GM12878 (cell line): Measurements from ENCODE around the gene CAMP. TPM values are rescaled to one million over a fixed set of nuclear protein-coding genes. Genes with fewer than 3 reads are reported as not detected.

ENCODE experiments used
- ATAC-seq: fragments of 200-7000 bp; cut with Tn5 transposase; 3 replicates; pipeline ENCODE4 v1.9.1; 2020; ENCODE audit warnings: mild to moderate bottlenecking, moderate library complexity
- BruUV-seq: library from RNA; stranded (reverse); fragments of 400-500 nt; replicated peaks from 2 replicates; lab custom pipeline; 2021; lab: Mats Ljungman, UMichigan
- CTCF ChIA-PET: fragments of 300-600 bp; sonication (Branson Sonifier 250); formaldehyde crosslinking; extraction: SDS; loops from one replicate; lab custom pipeline; 2021; ENCODE audit warnings: inconsistent platforms; lab: Yijun Ruan, JAX
- POLR2A ChIA-PET: fragments of 350-600 bp; formaldehyde crosslinking; extraction: SDS; loops from one replicate; lab custom pipeline; 2021; ENCODE audit warnings: inconsistent platforms; lab: Charles Lee
- RAD21 ChIA-PET: fragments of 300-600 bp; sonication (Branson Sonifier 250); formaldehyde crosslinking; loops from one replicate; lab custom pipeline; 2023; ENCODE audit warnings: antibody characterized with exemption; ENCODE audit not compliant: unreplicated experiment; lab: Charles Lee
- SMC1A ChIA-PET: fragments of 300-600 bp; sonication (Branson Sonifier 250); formaldehyde crosslinking; loops from one replicate; lab custom pipeline; 2023; ENCODE audit not compliant: unreplicated experiment, uncharacterized antibody; lab: Charles Lee
- DNase-seq: peaks from one replicate; pipeline ENCODE4 v3.0.0-alpha.2; 2011; ENCODE audit warnings: low read depth, low spot score
- FAIRE-seq: peaks from 3 replicates; lab custom pipeline; 2011; peaks lifted over from hg19 to GRCh38; lab: Jason Lieb, UNC
- H2AFZ ChIP-seq: 2 replicates; pipeline ENCODE4 v1.6.0; 2011; ENCODE audit warnings: low read depth, low read length, control low read depth; ENCODE audit not compliant: control insufficient read depth
- H3K27ac ChIP-seq: 2 replicates; pipeline ENCODE4 v1.5.1; 2011; ENCODE audit warnings: control low read depth; ENCODE audit not compliant: control insufficient read depth, insufficient read depth
- H3K27me3 ChIP-seq, 2 experiments: replicated peaks in 1 of 2; 2 replicates each; pipeline versions ENCODE4 v1.6.0 to v1.6.1; 2011; ENCODE audit warnings: low read length in 1 of 2; ENCODE audit not compliant: control insufficient read depth in 2 of 2, insufficient read depth in 2 of 2
- H3K36me3 ChIP-seq, 2 experiments: 2 replicates each; pipeline ENCODE4 v1.5.1; 2011; ENCODE audit warnings: low read length in 1 of 2; ENCODE audit not compliant: control insufficient read depth in 2 of 2, insufficient read depth in 2 of 2
- H3K4me1 ChIP-seq: 2 replicates; pipeline ENCODE4 v1.6.1; 2011; ENCODE audit warnings: mild to moderate bottlenecking, low read length, moderate library complexity, mixed read lengths; ENCODE audit not compliant: control insufficient read depth, insufficient read depth
- H3K4me2 ChIP-seq: 2 replicates; pipeline ENCODE4 v1.6.0; 2011; ENCODE audit warnings: control low read depth; ENCODE audit not compliant: control insufficient read depth, insufficient read depth
- H3K4me3 ChIP-seq: fragments of 200-600 bp; sonication (generic); 2 replicates; pipeline ENCODE4 v1.5.1; 2016
- H3K79me2 ChIP-seq: 2 replicates; pipeline ENCODE4 v1.6.0; 2011; ENCODE audit warnings: low read length; ENCODE audit not compliant: control insufficient read depth, insufficient read depth
- H3K9ac ChIP-seq: 2 replicates; pipeline ENCODE4 v1.8.0; 2011; ENCODE audit warnings: low read length, control low read depth, mixed read lengths; ENCODE audit not compliant: control insufficient read depth, insufficient read depth
- H3K9me3 ChIP-seq: replicated peaks from 3 replicates; pipeline ENCODE4 v1.5.1; 2011; ENCODE audit warnings: mild to moderate bottlenecking, low read length; ENCODE audit not compliant: control insufficient read depth, insufficient read depth
- H4K20me1 ChIP-seq: 2 replicates; pipeline ENCODE4 v1.6.0; 2011; ENCODE audit not compliant: control insufficient read depth, insufficient read depth
- BACH1 ChIP-seq: fragments of 450-650 bp; IDR thresholded peaks from 2 replicates; pipeline ENCODE4 v1.6.1; 2017; ENCODE audit warnings: mild to moderate bottlenecking, borderline replicate concordance
- ETV6 ChIP-seq, 2 experiments: fragments of 450-650 bp in 1 of 2; IDR thresholded peaks in 1 of 2; conservative IDR thresholded peaks in 1 of 2; 2 replicates each; pipeline ENCODE4 v1.6.1; 2014; ENCODE audit warnings: antibody characterized with exemption in 1 of 2, borderline replicate concordance in 1 of 2, low read depth in 1 of 2, mild to moderate bottlenecking in 1 of 2, moderate library complexity in 1 of 2
- HDGF ChIP-seq: fragments of 450-650 bp; IDR thresholded peaks from 2 replicates; pipeline ENCODE4 v1.6.1; 2016; ENCODE audit warnings: antibody characterized with exemption
- KAT2A ChIP-seq: conservative IDR thresholded peaks from 2 replicates; pipeline ENCODE4 v1.6.1; 2011; ENCODE audit warnings: low read depth, low read length; ENCODE audit not compliant: control insufficient read depth
- NFXL1 ChIP-seq: fragments of 450-650 bp; IDR thresholded peaks from 2 replicates; pipeline ENCODE4 v1.6.1; 2017; ENCODE audit warnings: antibody characterized with exemption, mild to moderate bottlenecking, borderline replicate concordance
- NFYA ChIP-seq: IDR thresholded peaks from 2 replicates; pipeline ENCODE4 v1.6.1; 2011; ENCODE audit warnings: low read depth, mild to moderate bottlenecking, low read length, improper control_type of control experiment, borderline replicate concordance
- NRF1 ChIP-seq: conservative IDR thresholded peaks from 2 replicates; pipeline ENCODE4 v1.6.1; 2011; ENCODE audit warnings: mild to moderate bottlenecking, low read depth, low read length, improper control_type of control experiment
- PAX5 ChIP-seq: IDR thresholded peaks from 2 replicates; pipeline ENCODE4 v1.6.1; 2011; ENCODE audit warnings: low read depth, low read length, borderline replicate concordance
- RBBP5 ChIP-seq: fragments of 200-600 bp; sonication (generic); conservative IDR thresholded peaks from 2 replicates; pipeline ENCODE4 v1.6.1; 2016
- SIX5 ChIP-seq: IDR thresholded peaks from 2 replicates; pipeline ENCODE4 v1.6.1; 2011; ENCODE audit warnings: mild to moderate bottlenecking, low read depth, low read length, moderate library complexity; ENCODE audit not compliant: severe bottlenecking
- STAT3 ChIP-seq: IDR thresholded peaks from 2 replicates; pipeline ENCODE4 v1.6.1; 2011; ENCODE audit warnings: low read depth, low read length, improper control_type of control experiment
- WGBS: methylation state at CpG from one replicate; pipeline ENCODE4 v1.1.6; 2016; ENCODE audit warnings: low lambda C conversion rate; ENCODE audit not compliant: insufficient replicate concordance, insufficient coverage; ENCODE audit errors: missing lambda C conversion rate; 5-methylcytosine and 5-hydroxymethylcytosine counted together
- in situ Hi-C: fragments of 300-500 bp; cut with MboI; formaldehyde crosslinking; loops from 9 replicates; pipeline ENCODE4 v1.14.3; 2018; ENCODE audit warnings: mixed read lengths
- intact Hi-C: fragments of 100-400 bp; cut with micrococcal nuclease; formaldehyde crosslinking; loops from one replicate; pipeline ENCODE4 v1.14.2; 2022; ENCODE audit not compliant: unreplicated experiment
- polyA plus RNA-seq, 11 experiments: library from polyadenylated mRNA; depleted of rRNA in 4 of 11; unstranded in 6 of 11; stranded (reverse) in 5 of 11; fragments of >200 nt; fragmentation: Nextera tagmentation in 4 of 11; fragmentation: Illumina TruSeq in 1 of 11; extraction: Ambion mirVana in 4 of 11; extraction: Trizol in 1 of 11; gene quantifications; 1 replicate in 1 of 11; 2 replicates in 10 of 11; pipeline versions ENCODE4 v1.2.1 to v1.2.3, GENCODE V29; 2011 to 2016; ENCODE audit warnings: inconsistent platforms in 2 of 11, missing spikeins in 2 of 11, low read depth in 1 of 11
- total RNA-seq, 4 experiments: library from RNA; depleted of rRNA in 3 of 4; stranded (reverse); fragments of >200 nt in 3 of 4; fragmentation: Illumina TruSeq in 1 of 4; extraction: Trizol in 1 of 4; gene quantifications; 2 replicates each; pipeline versions ENCODE4 v1.2.1 to v1.2.3, GENCODE V29; 2013 to 2021
- TF ChIP-seq, protein P1 (sequence below): IDR thresholded peaks from 2 replicates; pipeline ENCODE4 v1.6.1; 2012; ENCODE audit warnings: low read depth, low read length, improper control_type of control experiment
- TF ChIP-seq, protein P2 (sequence below): IDR thresholded peaks from 2 replicates; pipeline ENCODE4 v1.6.1; 2012; ENCODE audit warnings: low read depth, low read length, improper control_type of control experiment
- TF ChIP-seq, protein P3 (sequence below): IDR thresholded peaks from 2 replicates; pipeline ENCODE4 v1.6.1; 2012; ENCODE audit warnings: low read length, inconsistent platforms
- TF ChIP-seq, protein P4 (sequence below): fragments of 450-650 bp; IDR thresholded peaks from 2 replicates; pipeline ENCODE4 v1.6.1; 2017; ENCODE audit warnings: mild to moderate bottlenecking, moderate library complexity

The CAMP gene
- total and polyA plus RNA-seq, 10 of the 15 experiments (the other 5 are each of a cell fraction or from before 2014, with no cell fraction given) = 0.76 to 34.3 (median 7.6) TPM

DNA sequence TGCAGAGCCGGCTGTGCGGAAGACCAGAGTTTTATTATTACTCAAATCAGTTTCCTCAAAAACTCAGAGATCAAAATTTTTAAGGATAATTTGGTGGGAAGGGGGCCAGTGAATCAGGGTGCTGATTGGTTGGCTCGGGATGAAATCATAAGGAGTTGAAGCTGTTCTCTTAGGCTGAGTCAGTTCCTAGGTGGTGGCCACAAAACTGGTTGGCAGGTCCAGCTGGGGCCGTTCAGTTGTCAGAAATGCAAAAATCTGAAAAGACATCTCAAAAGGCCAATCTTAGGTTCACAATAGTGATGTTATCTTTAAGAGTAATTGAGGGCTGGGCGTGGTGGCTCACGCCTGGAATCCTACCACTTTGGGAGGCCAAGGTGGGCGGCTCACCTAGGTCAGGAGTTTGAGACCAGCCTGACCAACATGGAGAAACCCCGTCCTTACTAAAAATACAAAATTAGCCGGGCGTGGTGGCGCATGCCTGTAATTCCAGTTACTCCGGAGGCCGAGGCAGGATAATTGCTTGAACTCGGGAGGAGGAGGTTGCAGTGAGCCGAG is 15.3 kb downstream of the CAMP start:
- in situ Hi-C loops (no loop called here), intact Hi-C loops (no loop called here)
- BruUV-seq = no TSS peak
- ChIA-PET SMC1A (interaction anchor here (1.6 to 1.7 kb wide), 2 partner anchors 31 to 198 kb away, joined by 4 to 7 read pairs; no protein-coding TSS in a partner anchor), RAD21 (interaction anchor here (0.7 kb wide), 1 partner anchor 22 kb away, joined by 3 read pairs; no protein-coding TSS in a partner anchor), CTCF (interaction anchor here (16.5 kb wide), 1 partner anchor 197 kb away, joined by 267 read pairs; no protein-coding TSS in a partner anchor), POLR2A (interaction anchor here (0.6 to 0.7 kb wide), 2 partner anchors 69 to 152 kb away, joined by 3 to 5 read pairs; no protein-coding TSS in a partner anchor)
- Histone ChIP-seq H2AFZ (no peak overlapping the region), H3K79me2 (peaks cover 23% of the 10 kb centered on the region), H3K27ac (no peak overlapping the region), H3K4me1 (peaks cover 6% of the 10 kb centered on the region; the same call in 1 of the 2 replicates), H3K9ac (no peak overlapping the region), H4K20me1 (no peaks in the 10 kb centered on the region), H3K27me3 (no peaks in the 10 kb centered on the region), H3K9me3 (no peaks in the 10 kb centered on the region), H3K4me3 (no peak overlapping the region), H3K36me3 (no peaks in the 10 kb centered on the region), H3K4me2 (no peak overlapping the region)
- DNase-seq = no peak
- no peak for ATAC-seq
- no peak for FAIRE-seq
- WGBS = 76% methylated on average over 14 of the region's 15 CpGs
- TF ChIP-seq PAX5 = no peak
- TF ChIP-seq NFXL1 = no peak
- TF ChIP-seq, protein P1, sequence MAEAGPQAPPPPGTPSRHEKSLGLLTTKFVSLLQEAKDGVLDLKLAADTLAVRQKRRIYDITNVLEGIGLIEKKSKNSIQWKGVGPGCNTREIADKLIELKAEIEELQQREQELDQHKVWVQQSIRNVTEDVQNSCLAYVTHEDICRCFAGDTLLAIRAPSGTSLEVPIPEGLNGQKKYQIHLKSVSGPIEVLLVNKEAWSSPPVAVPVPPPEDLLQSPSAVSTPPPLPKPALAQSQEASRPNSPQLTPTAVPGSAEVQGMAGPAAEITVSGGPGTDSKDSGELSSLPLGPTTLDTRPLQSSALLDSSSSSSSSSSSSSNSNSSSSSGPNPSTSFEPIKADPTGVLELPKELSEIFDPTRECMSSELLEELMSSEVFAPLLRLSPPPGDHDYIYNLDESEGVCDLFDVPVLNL = no peak
- no peak for TF ChIP-seq ETV6 (conservative IDR thresholded peaks at IDR 0.05 in 1 of 2, IDR thresholded peaks at IDR 0.05 in 1 of 2; ENCODE audit: borderline replicate concordance in 1 of 2, low read depth in 1 of 2)
- TF ChIP-seq HDGF = no peak
- TF ChIP-seq NFYA = no peak
- TF ChIP-seq, protein P2, sequence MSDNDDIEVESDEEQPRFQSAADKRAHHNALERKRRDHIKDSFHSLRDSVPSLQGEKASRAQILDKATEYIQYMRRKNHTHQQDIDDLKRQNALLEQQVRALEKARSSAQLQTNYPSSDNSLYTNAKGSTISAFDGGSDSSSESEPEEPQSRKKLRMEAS = no peak
- TF ChIP-seq SIX5 = no peak
- no peak for TF ChIP-seq KAT2A
- TF ChIP-seq, protein P3, sequence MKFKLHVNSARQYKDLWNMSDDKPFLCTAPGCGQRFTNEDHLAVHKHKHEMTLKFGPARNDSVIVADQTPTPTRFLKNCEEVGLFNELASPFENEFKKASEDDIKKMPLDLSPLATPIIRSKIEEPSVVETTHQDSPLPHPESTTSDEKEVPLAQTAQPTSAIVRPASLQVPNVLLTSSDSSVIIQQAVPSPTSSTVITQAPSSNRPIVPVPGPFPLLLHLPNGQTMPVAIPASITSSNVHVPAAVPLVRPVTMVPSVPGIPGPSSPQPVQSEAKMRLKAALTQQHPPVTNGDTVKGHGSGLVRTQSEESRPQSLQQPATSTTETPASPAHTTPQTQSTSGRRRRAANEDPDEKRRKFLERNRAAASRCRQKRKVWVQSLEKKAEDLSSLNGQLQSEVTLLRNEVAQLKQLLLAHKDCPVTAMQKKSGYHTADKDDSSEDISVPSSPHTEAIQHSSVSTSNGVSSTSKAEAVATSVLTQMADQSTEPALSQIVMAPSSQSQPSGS = no peak
- TF ChIP-seq NRF1 = no peak
- no peak for TF ChIP-seq RBBP5
- TF ChIP-seq STAT3 = no peak
- TF ChIP-seq, protein P4, sequence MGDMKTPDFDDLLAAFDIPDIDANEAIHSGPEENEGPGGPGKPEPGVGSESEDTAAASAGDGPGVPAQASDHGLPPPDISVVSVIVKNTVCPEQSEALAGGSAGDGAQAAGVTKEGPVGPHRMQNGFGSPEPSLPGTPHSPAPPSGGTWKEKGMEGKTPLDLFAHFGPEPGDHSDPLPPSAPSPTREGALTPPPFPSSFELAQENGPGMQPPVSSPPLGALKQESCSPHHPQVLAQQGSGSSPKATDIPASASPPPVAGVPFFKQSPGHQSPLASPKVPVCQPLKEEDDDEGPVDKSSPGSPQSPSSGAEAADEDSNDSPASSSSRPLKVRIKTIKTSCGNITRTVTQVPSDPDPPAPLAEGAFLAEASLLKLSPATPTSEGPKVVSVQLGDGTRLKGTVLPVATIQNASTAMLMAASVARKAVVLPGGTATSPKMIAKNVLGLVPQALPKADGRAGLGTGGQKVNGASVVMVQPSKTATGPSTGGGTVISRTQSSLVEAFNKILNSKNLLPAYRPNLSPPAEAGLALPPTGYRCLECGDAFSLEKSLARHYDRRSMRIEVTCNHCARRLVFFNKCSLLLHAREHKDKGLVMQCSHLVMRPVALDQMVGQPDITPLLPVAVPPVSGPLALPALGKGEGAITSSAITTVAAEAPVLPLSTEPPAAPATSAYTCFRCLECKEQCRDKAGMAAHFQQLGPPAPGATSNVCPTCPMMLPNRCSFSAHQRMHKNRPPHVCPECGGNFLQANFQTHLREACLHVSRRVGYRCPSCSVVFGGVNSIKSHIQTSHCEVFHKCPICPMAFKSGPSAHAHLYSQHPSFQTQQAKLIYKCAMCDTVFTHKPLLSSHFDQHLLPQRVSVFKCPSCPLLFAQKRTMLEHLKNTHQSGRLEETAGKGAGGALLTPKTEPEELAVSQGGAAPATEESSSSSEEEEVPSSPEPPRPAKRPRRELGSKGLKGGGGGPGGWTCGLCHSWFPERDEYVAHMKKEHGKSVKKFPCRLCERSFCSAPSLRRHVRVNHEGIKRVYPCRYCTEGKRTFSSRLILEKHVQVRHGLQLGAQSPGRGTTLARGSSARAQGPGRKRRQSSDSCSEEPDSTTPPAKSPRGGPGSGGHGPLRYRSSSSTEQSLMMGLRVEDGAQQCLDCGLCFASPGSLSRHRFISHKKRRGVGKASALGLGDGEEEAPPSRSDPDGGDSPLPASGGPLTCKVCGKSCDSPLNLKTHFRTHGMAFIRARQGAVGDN = no peak
- no peak for TF ChIP-seq BACH1
